ENCODE data around the gene FCGR3A.

DNA sequence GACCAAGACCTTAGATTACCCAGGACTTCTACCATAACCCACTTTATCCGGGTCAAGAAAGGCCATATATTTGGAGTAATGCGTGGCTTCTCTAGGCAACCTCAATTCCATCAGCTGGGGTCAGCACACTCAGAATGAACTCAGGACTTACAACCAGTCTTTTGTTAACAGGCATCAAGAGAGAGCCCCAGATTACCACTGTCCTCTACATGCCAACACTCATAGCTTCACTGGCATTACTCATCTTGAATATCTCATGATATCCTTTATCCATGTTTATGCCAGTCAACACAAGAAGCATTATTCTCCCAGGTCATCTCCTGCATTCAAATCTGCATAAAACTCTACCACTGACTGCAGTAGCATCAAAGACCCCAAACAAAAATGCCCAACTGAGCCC lies 51.0 kb downstream of the FCGR3A start:
- TF ChIP-seq, protein P1, sequence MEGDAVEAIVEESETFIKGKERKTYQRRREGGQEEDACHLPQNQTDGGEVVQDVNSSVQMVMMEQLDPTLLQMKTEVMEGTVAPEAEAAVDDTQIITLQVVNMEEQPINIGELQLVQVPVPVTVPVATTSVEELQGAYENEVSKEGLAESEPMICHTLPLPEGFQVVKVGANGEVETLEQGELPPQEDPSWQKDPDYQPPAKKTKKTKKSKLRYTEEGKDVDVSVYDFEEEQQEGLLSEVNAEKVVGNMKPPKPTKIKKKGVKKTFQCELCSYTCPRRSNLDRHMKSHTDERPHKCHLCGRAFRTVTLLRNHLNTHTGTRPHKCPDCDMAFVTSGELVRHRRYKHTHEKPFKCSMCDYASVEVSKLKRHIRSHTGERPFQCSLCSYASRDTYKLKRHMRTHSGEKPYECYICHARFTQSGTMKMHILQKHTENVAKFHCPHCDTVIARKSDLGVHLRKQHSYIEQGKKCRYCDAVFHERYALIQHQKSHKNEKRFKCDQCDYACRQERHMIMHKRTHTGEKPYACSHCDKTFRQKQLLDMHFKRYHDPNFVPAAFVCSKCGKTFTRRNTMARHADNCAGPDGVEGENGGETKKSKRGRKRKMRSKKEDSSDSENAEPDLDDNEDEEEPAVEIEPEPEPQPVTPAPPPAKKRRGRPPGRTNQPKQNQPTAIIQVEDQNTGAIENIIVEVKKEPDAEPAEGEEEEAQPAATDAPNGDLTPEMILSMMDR (IDR thresholded peaks at IDR 0.05 in 8 of 11, conservative IDR thresholded peaks at IDR 0.05 in 3 of 11), result no peak
- TF ChIP-seq POLR2AphosphoS5 (IDR thresholded peaks at IDR 0.05), result no peak
